NCI-H1048 (cell line): ENCODE results near the gene TRIM2.
"Not testable (repeated sequence)": the region's sequence is repeated elsewhere in the genome, so short reads cannot be mapped to it uniquely, and the experiment has no call there.

Experiments
- DNase-seq: peaks from one replicate; lab custom pipeline; 2025; lab: John Stamatoyannopoulos, UW

Gene TRIM2

DNA sequence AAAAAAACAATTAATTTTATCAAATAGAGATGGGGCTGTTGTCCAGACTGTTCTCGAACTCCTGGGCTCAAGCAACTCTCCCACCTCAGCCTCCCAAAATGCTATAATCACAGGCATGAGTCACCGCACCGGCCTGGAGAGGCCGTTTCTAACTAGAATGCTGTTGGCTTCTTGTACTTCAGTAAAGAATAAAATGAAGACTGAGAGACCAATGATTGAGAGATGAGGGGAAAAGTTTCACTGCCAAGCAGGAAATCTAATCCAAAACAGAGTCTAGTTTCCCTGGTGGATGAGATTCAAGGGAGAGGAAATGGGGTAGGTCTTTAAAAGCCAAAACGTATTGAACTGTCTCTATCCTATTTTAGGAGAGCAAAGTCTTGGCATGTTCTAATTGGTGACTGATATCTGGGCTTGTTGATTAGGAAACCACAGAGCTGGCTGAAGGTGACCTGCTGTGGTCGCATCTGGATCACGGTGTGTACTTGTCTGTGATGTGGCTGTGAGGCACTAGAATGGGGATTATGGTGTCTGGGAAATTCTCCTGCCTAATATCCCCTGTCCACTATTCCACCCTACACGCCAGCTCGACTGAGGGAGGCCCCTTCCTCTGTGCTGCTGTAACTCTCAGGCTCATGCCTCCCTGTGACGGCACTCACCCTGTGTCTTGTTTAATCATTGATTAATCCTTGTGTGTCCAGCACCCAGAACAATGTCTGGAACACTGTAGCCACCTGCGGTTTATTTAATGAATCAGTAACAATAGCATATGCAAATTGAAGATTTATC, 15.0 kb upstream of the TRIM2 start:
- DNase-seq: no peak

DNA sequence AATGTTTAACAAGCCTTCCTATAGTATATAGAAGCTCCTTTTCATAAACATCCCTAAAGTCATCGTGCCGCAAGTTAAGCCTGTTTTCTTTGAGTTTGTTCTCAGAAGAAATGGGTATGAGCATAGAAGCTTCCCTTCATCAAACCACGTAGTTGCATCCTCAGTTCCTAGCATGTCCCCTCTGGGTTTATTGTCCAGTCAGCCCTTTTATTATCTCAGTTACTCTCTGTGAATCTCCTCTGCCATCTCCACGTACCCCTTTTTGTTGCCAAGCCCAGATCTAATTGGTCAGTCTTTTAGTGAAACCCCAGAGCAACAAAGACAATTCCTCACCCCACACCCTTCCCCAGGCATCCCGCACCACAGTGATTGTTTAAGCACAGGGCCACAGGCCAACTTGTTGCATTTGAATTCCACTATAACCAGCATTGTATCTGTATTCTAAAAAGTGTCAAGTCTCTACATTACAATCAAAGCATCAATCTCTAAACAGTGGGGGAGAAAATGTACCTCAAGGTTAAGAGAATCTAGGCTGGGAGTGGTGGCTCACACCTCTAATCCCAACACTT, 12.4 kb upstream of the TRIM2 start:
- DNase-seq: no peak

DNA sequence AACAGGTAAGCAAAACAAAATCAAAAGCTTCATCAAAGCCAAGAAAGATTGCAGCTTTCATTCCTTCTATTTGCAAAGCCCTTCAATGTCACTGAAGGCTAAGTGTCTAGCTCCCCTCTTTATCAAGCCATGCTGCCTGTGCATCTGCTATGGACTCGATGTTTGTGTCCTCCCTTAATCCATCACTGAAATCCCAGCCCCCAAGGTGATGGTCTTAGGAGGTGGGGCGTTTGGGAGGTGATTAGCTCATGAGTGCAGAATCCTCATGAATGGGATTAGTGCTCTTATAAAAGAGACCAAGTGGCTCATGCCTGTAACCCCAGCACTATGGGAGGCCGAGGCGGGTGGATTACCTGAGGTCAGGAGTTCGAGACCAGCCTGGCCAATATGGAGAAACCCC, 6.9 kb upstream of the TRIM2 start:
- no peak for DNase-seq

DNA sequence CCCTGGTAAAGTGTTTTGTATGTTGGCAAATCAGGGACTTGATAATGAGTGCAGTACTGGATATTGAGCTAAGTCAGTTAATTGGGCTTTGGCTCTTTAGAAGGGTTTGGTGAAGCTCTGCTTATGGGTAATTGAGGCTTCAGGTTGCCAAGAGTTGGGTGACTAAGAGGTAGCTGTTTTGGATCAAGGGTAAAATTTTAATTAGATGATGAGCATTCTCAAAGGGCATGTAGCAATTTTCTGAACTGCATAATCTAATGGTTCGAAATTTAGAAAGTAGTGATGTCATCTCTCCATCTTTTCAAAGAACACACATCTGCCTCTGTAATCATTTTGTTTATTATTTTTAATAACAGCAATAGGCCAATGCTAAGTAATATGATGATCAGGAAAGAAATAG, 5.5 kb upstream of the TRIM2 start:
- no peak for DNase-seq

DNA sequence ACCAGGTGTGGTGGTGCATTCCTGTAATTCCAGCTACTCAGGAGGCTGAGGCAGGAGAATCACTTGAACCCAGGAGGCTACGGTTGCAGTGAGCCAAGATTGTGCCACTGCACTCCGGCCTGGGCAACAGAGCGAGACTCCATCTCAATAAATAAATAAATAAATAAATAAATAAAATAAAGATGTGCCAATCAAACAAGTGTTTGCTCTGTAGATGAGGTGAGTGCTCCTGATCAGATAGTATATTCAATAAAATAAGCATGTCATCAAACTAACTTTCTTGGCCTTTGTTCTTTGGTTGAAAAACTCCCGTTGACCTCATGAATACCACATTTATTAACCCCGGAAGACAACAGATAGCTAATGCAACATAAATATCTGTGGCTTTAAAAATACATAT, 497 bp upstream of the TRIM2 start:
- DNase-seq: not testable (repeated sequence)

DNA sequence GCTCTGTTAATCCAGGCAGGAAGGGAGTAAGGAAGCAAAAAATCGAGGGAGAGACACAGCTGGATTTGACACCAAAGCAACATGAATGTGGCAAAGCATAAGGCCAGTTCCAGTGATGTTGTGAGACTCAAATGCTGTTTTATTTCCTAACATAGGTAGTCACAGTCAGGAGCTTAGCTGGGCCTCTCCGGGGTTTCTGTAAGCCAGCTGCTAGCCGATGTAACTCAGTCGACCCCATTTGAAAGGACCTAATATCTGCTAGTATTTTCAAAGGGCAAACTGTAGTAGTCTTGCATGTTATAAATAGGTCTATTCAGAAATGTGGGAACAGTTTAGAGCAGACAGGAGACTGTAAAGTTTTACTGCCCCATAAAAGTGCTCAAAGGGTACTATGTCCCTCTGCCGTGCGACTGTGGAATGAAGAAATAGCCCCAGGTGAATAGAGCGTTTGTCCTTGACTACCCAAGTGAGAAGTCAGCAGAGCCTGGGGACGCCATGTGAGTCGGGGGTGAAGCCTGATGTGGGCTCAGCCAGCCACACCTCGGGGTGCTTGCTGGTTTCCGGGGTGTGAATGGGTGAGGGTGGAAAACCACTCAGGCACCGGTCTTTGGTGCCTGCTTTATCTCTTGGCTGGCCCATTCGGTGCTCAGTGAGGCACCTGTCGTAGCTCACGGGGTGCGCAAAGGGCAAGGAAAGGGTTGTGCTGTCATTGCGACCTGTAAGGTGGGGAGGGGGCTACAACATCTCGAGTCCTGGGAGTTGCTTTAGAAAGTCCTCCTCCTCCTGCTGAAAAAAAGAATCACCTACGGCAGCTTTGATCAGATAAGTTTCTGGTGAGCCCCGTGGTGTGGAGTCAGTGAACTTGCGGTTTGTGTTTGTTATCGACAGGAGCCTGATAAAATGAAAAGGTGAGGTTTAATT, 745 bp downstream of the TRIM2 start:
- peak; percentile 79 for DNase-seq

GRCh38 chr4:153205757-153206156, 1.5 kb downstream of the TRIM2 start:
- DNase-seq: no peak

- no peak for DNase-seq
Measured at GRCh38 chr4:153206534-153206933, 2.3 kb downstream of the TRIM2 start.

GRCh38 chr4:153207027-153207426, 2.8 kb downstream of the TRIM2 start:
- no peak for DNase-seq

- no peak for DNase-seq
Measured at GRCh38 chr4:153207567-153207966, 3.3 kb downstream of the TRIM2 start.

DNA sequence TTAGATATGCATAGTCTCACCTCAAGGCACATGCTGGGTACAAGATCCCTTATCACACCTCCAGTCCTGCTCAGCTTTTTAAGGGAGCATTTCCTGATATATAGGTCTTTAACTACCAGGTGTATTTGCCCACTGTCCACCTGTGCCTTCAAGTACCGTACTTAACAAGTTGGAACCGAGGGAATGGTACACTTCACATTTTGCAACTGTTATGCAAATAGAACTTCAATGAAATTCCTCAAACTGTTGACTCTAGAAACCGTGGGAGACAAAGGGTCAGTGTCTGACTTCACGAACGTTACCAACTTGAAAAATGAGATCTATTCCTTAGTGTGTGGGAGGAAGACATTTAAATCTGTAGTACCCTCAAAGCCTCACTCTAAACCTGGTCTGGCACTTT, 5.2 kb downstream of the TRIM2 start:
- no peak for DNase-seq

DNA sequence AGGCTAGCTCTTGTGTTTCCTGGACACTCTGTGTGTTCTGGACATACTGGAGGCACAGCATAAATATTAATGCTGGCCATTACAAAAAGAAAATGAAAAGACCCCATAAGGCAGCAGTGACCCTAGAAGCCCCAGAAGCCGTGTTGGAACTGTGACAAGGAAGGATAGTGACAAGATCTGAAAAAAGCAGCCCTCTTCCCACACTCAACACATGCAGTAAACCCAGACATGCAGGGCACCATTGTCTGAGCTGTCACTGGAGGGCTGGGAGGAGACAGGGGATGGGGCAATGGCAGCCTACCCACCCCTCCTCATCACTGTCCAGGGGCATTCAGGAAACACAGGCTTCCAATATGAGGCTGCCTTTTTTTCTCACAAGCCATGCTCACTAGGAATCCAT, 6.5 kb downstream of the TRIM2 start:
- DNase-seq: no peak

DNA sequence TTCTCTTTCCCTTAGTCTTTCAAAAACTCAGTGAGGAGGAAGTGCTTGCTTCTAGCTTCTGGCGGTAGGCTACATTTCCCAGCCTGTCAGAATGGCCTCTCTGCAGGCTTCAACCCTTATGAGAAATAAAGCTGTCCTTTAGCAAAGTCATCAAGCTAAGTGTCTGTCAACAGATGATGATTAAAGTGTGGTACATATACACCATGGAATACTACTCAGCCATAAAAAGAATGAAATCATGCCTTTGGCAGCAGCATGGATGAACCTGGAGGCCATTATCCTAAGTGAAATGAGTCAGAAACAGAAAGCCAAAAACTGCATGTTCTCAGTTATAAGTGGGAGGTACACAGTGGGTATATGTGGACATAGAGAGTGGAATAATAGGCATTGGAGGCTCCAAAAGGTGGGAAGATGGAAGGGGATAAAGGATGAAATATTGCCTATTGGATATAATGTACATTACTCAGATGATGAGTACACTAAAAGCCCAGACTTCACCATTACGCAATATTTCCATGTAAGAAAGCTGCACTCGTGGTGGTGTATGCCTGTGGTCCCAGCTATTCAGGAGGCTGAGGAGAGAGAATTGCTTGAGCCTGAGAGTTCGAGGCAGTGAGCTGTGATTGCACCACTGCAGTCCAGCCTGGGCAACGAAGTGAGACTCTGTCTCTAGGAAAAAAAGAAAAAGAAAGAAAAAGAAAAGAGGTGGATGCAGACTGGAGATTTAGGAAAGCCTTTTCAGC, 7.9 kb downstream of the TRIM2 start:
- DNase-seq: no peak

GRCh38 chr4:153212736-153213135, 8.5 kb downstream of the TRIM2 start:
- no peak for DNase-seq

DNA sequence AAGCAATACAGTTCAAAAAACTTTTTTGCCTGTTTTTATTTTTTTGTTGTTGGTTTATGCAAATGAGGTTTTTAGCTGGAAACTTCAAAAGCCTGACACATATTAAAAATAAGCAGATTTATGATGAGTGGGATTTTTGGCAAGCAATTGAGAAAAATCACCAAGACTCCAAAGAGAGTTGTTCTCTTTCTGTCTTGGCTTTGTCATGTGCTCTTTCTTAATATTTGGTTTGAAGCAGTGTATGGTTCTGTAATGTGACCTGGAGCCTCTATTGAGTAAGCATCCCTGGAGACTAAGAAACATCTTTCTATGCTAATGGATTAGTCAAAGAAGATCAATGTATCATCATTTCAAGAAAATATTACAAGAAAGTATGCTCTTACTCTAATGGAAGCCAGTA, 11.7 kb downstream of the TRIM2 start:
- DNase-seq: no peak

- no peak for DNase-seq
Measured at GRCh38 chr4:153216546-153216945, 12.3 kb downstream of the TRIM2 start.

DNA sequence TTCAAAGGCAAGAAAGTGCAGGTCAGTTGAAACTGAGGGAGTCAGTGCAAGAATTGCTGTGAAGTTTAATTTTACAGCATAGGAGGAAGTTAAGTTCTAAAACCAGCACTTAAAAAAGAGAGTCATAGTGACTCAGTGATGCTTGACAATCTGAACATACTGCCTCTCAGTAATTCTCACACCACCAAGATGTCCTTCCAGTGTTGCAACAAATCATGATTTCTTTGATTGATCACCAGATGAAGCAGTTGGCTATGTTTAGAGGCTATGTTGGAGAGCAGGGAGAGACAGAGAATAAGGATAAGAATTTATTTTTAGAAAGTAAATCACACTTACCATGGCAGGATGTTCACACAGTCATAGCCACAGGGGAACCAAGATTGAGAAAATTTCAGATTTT, 13.2 kb downstream of the TRIM2 start:
- DNase-seq: no peak

GRCh38 chr4:153218961-153219360, 14.7 kb downstream of the TRIM2 start:
- DNase-seq: no peak

DNA sequence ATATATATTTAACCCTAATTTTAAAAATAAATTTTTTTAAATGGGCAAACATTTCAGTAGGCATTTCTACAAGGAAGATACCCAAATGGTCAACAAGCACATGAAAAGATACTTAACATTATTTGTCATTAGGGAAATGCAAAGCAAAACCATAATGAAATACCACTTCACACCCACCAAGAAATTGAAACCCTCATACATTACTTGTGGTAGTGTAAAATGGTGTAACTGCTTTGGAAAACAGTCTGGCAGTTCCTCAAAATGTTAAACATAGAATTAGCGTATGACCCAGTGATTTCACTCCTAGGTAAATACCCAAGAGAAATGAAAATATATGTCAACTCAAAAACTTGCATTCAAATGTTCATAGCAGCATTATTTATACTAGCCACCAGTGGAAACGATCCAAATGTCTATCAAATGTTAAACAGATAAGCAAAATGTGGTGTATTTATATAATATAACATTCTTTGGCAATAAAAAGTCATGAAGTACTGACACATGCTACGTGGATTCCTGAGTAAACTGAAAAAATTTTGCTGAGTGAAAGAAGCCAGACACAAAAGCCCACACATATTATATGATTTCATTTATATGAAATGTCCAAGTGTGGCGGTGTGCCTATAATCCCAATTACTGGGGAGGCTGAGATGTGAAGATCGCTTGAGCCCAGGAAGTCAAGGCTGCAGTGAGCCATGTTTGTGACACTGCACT, 16.6 kb downstream of the TRIM2 start:
- no peak for DNase-seq

DNA sequence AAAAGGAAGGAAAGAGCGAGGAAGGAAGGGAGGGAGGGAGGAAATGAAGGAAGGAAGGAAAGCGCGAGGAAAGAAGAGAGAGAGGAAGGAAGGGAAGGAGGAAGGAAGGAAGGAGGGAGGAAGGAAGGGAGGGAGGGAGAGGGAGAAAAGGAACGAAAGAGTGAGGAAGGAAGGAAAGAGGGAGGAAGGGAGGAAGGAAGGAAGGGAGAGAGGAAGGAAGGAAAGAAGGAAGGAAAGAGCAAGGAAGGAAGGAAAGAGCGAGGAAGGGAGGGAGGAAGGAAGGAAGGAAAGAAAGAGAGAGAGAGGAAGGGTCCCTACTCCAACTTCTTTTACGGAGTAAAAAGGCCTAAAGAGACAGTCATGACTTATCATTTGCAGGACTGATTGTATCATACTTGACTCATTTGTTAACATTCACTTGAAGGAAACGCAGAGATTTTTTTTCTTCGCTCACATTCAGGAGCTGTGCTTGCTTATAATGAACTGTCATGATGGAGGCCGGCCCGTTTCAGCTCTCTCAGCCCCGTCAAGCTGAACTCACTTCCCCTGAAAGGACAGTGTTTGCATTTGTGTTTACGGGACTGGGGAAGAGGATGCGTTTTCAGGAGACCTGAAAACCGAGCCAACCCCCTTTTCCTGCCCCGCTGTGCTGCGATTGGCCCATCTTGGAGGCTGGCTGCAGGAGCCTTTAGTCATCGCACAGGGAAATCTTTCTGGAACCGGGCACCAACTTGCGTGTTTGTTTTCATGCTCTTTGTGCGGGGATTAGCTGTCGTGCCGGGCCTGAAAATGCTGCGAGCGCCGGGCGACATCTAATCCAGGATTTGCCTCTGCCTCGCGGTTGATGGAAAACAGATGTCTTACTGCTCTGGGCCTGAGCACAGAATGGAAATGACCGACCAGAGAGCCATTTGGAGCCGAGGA, 17.8 kb downstream of the TRIM2 start:
- peak; percentile 55 for DNase-seq
